ENCODE data around the gene DIP2B.
"Not testable (repeated sequence)": the region's sequence is repeated elsewhere in the genome, so short reads cannot be mapped to it uniquely, and the experiment has no call there.

DIP2B gene

DNA sequence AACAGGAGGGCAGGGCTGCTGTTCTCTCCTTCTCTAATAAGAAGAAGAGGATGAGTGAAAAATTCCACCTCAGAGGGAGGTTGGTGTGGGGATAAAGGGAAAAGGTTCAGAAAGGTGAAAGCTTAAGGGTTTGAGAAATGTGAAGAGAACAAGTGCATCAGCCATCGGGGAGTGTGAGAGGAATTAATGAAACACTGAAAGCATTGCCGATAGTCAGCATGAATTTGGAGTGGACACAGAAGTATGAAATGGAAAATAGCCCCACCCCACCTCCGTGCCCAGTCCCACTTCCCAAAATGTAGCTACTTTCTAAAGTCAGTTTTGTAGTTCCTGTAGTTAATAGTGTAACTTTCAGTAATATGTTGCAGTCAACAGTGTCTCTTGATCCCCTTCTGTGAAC lies 33.4 kb downstream of the DIP2B start:
- no peak overlapping the region for H3K27ac ChIP-seq (ENCODE audit: low read length)
- H3K36me3 ChIP-seq (ENCODE audit: control insufficient read depth, low read depth, low read length), result no peaks in the 10 kb centered on the region
- peaks cover 17% of the 10 kb centered on the region for H3K4me1 ChIP-seq (ENCODE audit: control insufficient read depth, low read depth, low read length)
- H3K27me3 ChIP-seq (ENCODE audit: control insufficient read depth, insufficient read depth, low read length), result no peaks in the 10 kb centered on the region
- H3K9me3 ChIP-seq (ENCODE audit: control insufficient read depth, low read depth, low read length), result no peaks in the 10 kb centered on the region
- H3K9ac ChIP-seq (ENCODE audit: low read length), result no peak overlapping the region
- no peak overlapping the region for H3K4me3 ChIP-seq (ENCODE audit: low read length)

- H3K9me3 ChIP-seq (ENCODE audit: control insufficient read depth, low read depth, low read length), result no peaks in the 10 kb centered on the region
- no peaks in the 10 kb centered on the region for H3K36me3 ChIP-seq (ENCODE audit: control insufficient read depth, low read depth, low read length)
- H3K4me1 ChIP-seq (ENCODE audit: control insufficient read depth, low read depth, low read length), result peaks cover 17% of the 10 kb centered on the region
- H3K27ac ChIP-seq (ENCODE audit: low read length), result no peak overlapping the region
- no peak overlapping the region for H3K9ac ChIP-seq (ENCODE audit: low read length)
- no peaks in the 10 kb centered on the region for H3K27me3 ChIP-seq (ENCODE audit: control insufficient read depth, insufficient read depth, low read length)
- no peak overlapping the region for H3K4me3 ChIP-seq (ENCODE audit: low read length)
Measured at GRCh38 chr12:50541139-50541538, 36.4 kb downstream of the DIP2B start.

DNA sequence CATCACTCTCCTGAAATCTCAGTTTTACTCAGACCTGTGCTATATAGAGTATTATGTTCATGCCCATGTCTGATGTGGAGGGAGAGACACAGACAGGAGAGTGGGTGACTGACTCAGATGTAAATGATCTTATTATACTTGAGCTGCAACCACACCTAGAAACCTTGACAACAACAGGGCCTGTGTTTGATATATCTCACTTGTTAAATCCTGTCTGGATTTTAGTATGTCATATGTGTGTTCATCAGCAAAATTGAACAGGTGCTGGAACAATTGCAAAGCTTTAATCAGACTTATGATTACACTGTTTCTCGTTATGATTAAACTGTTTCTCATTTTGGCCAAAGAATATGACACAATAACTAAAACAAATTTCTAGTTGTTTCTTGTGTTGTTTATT lies 37.7 kb downstream of the DIP2B start:
- H3K4me3 ChIP-seq (ENCODE audit: low read length), result no peak overlapping the region
- peaks cover 21% of the 10 kb centered on the region for H3K4me1 ChIP-seq (ENCODE audit: control insufficient read depth, low read depth, low read length)
- H3K36me3 ChIP-seq (ENCODE audit: control insufficient read depth, low read depth, low read length), result no peaks in the 10 kb centered on the region
- H3K27me3 ChIP-seq (ENCODE audit: control insufficient read depth, insufficient read depth, low read length), result no peaks in the 10 kb centered on the region
- no peak overlapping the region for H3K9ac ChIP-seq (ENCODE audit: low read length)
- no peaks in the 10 kb centered on the region for H3K9me3 ChIP-seq (ENCODE audit: control insufficient read depth, low read depth, low read length)
- H3K27ac ChIP-seq (ENCODE audit: low read length), result no peak overlapping the region

GRCh38 chr12:50543188-50543587 lies 38.4 kb downstream of the DIP2B start:
- not testable (repeated sequence) for H3K9me3 ChIP-seq (ENCODE audit: control insufficient read depth, low read depth, low read length); H3K27ac ChIP-seq (ENCODE audit: low read length); H3K9ac ChIP-seq (ENCODE audit: low read length); H3K4me3 ChIP-seq (ENCODE audit: low read length); H3K27me3 ChIP-seq (ENCODE audit: control insufficient read depth, insufficient read depth, low read length); H3K36me3 ChIP-seq (ENCODE audit: control insufficient read depth, low read depth, low read length)
- H3K4me1 ChIP-seq (ENCODE audit: control insufficient read depth, low read depth, low read length), result peaks cover 14% of the 10 kb centered on the region

GRCh38 chr12:50545213-50545612 lies 40.4 kb downstream of the DIP2B start:
- H3K9ac ChIP-seq (ENCODE audit: low read length), result no peak overlapping the region
- no peaks in the 10 kb centered on the region for H3K36me3 ChIP-seq (ENCODE audit: control insufficient read depth, low read depth, low read length)
- no peaks in the 10 kb centered on the region for H3K9me3 ChIP-seq (ENCODE audit: control insufficient read depth, low read depth, low read length)
- no peak overlapping the region for H3K4me3 ChIP-seq (ENCODE audit: low read length)
- no peak overlapping the region for H3K27ac ChIP-seq (ENCODE audit: low read length)
- H3K27me3 ChIP-seq (ENCODE audit: control insufficient read depth, insufficient read depth, low read length), result no peaks in the 10 kb centered on the region
- H3K4me1 ChIP-seq (ENCODE audit: control insufficient read depth, low read depth, low read length), result peaks cover 4% of the 10 kb centered on the region

- Histone ChIP-seq H3K36me3 (ENCODE audit: control insufficient read depth, low read depth, low read length) (no peaks in the 10 kb centered on the region), H3K4me1 (ENCODE audit: control insufficient read depth, low read depth, low read length) (peaks cover 4% of the 10 kb centered on the region), H3K27me3 (ENCODE audit: control insufficient read depth, insufficient read depth, low read length) (no peaks in the 10 kb centered on the region), H3K4me3 (ENCODE audit: low read length) (no peak overlapping the region), H3K27ac (ENCODE audit: low read length) (no peak overlapping the region), H3K9me3 (ENCODE audit: control insufficient read depth, low read depth, low read length) (no peaks in the 10 kb centered on the region), H3K9ac (ENCODE audit: low read length) (no peak overlapping the region)
Measured at GRCh38 chr12:50545786-50546185, 41.0 kb downstream of the DIP2B start.

DNA sequence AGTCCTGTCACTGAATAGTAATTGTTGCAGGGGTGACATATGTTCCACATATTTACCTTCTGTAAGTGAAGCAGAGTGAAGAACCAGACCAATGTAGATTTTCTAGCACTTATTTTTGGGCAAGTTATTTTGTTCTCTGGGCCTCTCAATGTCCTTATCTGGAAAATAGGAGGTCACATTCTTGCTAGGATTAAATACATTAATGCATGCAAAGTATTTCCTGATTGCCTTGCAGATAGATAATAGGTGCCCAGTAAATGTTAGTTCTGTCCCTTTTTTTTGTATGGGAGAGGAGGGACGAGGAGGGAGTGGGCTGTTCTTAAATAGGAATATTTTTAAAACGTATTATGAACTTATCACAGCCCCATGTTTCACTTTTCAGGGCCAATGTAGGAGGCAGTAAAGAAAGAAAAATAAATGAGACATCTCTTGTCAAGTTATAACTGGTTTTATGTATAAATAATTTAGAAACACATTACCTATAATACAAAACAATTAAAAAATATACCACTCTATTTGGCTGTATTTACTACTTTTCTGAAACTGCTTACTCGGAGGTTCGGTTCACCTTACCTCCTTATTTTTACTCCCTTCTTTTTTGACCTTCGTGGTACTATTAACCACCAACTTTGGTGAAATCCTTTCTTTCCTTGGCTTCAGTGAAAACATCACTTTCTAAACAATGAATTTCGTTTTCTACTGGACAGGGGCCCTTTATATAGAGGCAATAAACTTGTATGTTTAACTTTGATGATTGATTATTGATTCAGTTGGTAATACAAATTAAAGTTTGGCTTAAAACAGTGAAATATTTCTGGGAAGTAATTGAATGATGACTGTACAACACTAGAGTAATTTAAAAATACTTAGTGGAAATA lies 41.9 kb downstream of the DIP2B start:
- H3K27ac ChIP-seq (ENCODE audit: low read length), result no peak overlapping the region
- H3K27me3 ChIP-seq (ENCODE audit: control insufficient read depth, insufficient read depth, low read length), result no peaks in the 10 kb centered on the region
- H3K36me3 ChIP-seq (ENCODE audit: control insufficient read depth, low read depth, low read length), result no peaks in the 10 kb centered on the region
- H3K4me1 ChIP-seq (ENCODE audit: control insufficient read depth, low read depth, low read length), result peaks cover 4% of the 10 kb centered on the region
- no peak overlapping the region for H3K9ac ChIP-seq (ENCODE audit: low read length)
- no peak overlapping the region for H3K4me3 ChIP-seq (ENCODE audit: low read length)
- no peaks in the 10 kb centered on the region for H3K9me3 ChIP-seq (ENCODE audit: control insufficient read depth, low read depth, low read length)

GRCh38 chr12:50547742-50548141 lies 43.0 kb downstream of the DIP2B start:
- Histone ChIP-seq H3K4me1 (ENCODE audit: control insufficient read depth, low read depth, low read length) (peaks cover 4% of the 10 kb centered on the region), H3K36me3 (ENCODE audit: control insufficient read depth, low read depth, low read length) (no peaks in the 10 kb centered on the region), H3K27me3 (ENCODE audit: control insufficient read depth, insufficient read depth, low read length) (no peaks in the 10 kb centered on the region), H3K4me3 (ENCODE audit: low read length) (no peak overlapping the region), H3K9me3 (ENCODE audit: control insufficient read depth, low read depth, low read length) (no peaks in the 10 kb centered on the region), H3K27ac (ENCODE audit: low read length) (no peak overlapping the region), H3K9ac (ENCODE audit: low read length) (no peak overlapping the region)

GRCh38 chr12:50549885-50550284 lies 45.1 kb downstream of the DIP2B start:
- no peaks in the 10 kb centered on the region for H3K27me3 ChIP-seq (ENCODE audit: control insufficient read depth, insufficient read depth, low read length)
- no peaks in the 10 kb centered on the region for H3K9me3 ChIP-seq (ENCODE audit: control insufficient read depth, low read depth, low read length)
- no peak overlapping the region for H3K27ac ChIP-seq (ENCODE audit: low read length)
- H3K4me3 ChIP-seq (ENCODE audit: low read length), result no peak overlapping the region
- H3K36me3 ChIP-seq (ENCODE audit: control insufficient read depth, low read depth, low read length), result no peaks in the 10 kb centered on the region
- peaks cover 4% of the 10 kb centered on the region for H3K4me1 ChIP-seq (ENCODE audit: control insufficient read depth, low read depth, low read length)
- H3K9ac ChIP-seq (ENCODE audit: low read length), result no peak overlapping the region

DNA sequence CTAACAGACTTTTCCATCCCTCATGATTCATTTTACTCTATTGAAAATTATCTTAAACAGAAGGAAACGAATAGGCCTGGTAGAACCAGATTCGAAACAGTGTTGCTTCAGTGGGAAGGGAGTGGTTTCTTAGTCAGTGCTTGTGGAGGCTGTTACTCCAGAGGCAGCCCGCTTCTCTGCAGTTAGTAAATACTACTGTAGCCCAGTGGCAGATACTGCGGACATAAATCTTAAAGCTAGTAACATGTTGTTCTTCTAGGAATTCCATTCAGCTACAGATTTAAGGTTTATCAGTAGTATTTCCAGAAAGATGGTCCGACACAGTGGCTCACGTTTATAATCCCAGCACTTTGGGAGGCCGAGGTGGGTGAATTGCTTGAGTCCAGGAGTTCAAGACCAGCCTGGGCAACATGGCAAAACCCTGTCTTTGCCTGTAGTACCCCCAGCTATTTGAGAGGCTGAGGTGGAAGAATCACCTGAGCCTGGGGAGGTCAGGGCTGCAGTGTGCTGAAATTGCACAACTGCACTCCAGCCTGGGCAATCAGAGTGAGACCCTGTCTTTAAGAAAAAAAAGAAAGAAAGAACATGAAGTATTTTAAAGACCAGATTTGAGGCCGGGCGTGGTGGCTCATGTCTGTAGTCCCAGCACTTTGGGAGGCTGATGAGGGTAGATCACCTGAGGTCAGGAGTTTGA lies 45.9 kb downstream of the DIP2B start:
- H3K36me3 ChIP-seq (ENCODE audit: control insufficient read depth, low read depth, low read length), result no peaks in the 10 kb centered on the region
- no peaks in the 10 kb centered on the region for H3K27me3 ChIP-seq (ENCODE audit: control insufficient read depth, insufficient read depth, low read length)
- no peaks in the 10 kb centered on the region for H3K9me3 ChIP-seq (ENCODE audit: control insufficient read depth, low read depth, low read length)
- H3K4me1 ChIP-seq (ENCODE audit: control insufficient read depth, low read depth, low read length), result peaks cover 4% of the 10 kb centered on the region
- H3K9ac ChIP-seq (ENCODE audit: low read length), result no peak overlapping the region
- H3K4me3 ChIP-seq (ENCODE audit: low read length), result no peak overlapping the region
- no peak overlapping the region for H3K27ac ChIP-seq (ENCODE audit: low read length)

- H3K9me3 ChIP-seq (ENCODE audit: control insufficient read depth, low read depth, low read length), result no peaks in the 10 kb centered on the region
- no peaks in the 10 kb centered on the region for H3K36me3 ChIP-seq (ENCODE audit: control insufficient read depth, low read depth, low read length)
- H3K27ac ChIP-seq (ENCODE audit: low read length), result no peak overlapping the region
- no peak overlapping the region for H3K9ac ChIP-seq (ENCODE audit: low read length)
- H3K27me3 ChIP-seq (ENCODE audit: control insufficient read depth, insufficient read depth, low read length), result no peaks in the 10 kb centered on the region
- no peaks in the 10 kb centered on the region for H3K4me1 ChIP-seq (ENCODE audit: control insufficient read depth, low read depth, low read length)
- H3K4me3 ChIP-seq (ENCODE audit: low read length), result no peak overlapping the region
Measured at GRCh38 chr12:50551866-50552265, 47.1 kb downstream of the DIP2B start.

DNA sequence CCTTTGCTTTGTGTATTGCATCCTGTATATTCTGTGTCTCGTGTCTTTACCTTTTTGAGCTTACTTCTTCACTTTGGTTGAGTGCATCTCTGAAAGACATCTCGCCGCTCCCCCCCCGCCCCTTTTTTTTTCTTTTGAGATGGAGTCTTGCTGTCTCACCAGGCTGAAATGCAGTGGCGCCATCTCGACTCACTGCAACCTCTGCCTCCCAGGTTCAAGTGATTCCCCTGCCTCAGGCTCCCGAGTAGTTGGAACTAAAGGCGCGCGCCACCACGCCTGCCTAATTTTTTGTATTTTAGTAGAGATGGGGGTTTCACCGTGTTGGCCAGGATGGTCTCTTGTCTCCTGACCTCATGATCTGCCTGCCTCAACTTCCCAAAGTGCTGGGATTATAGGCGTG lies 49.9 kb downstream of the DIP2B start:
- no peak overlapping the region for H3K27ac ChIP-seq (ENCODE audit: low read length)
- no peak overlapping the region for H3K9ac ChIP-seq (ENCODE audit: low read length)
- no peaks in the 10 kb centered on the region for H3K27me3 ChIP-seq (ENCODE audit: control insufficient read depth, insufficient read depth, low read length)
- H3K4me3 ChIP-seq (ENCODE audit: low read length), result no peak overlapping the region
- H3K36me3 ChIP-seq (ENCODE audit: control insufficient read depth, low read depth, low read length), result no peaks in the 10 kb centered on the region
- H3K4me1 ChIP-seq (ENCODE audit: control insufficient read depth, low read depth, low read length), result no peaks in the 10 kb centered on the region
- H3K9me3 ChIP-seq (ENCODE audit: control insufficient read depth, low read depth, low read length), result no peaks in the 10 kb centered on the region
